Ishikawa (cell line): ENCODE data around the gene METRN.

Source experiments
- CEBPB ChIP-seq: IDR thresholded peaks from 2 replicates; pipeline ENCODE4 v1.6.1; 2012
- CREB1 ChIP-seq: IDR thresholded peaks from 2 replicates; pipeline ENCODE4 v1.6.1; 2012; ENCODE audit warnings: low read depth
- EGR1 ChIP-seq: IDR thresholded peaks from 2 replicates; pipeline ENCODE4 v1.6.1; 2012
- EP300 ChIP-seq: IDR thresholded peaks from 2 replicates; pipeline ENCODE4 v1.6.1; 2012; ENCODE audit warnings: borderline replicate concordance
- FOXM1 ChIP-seq: IDR thresholded peaks from 2 replicates; pipeline ENCODE4 v1.6.1; 2012; ENCODE audit warnings: low read depth, borderline replicate concordance
- MAX ChIP-seq: IDR thresholded peaks from 2 replicates; pipeline ENCODE4 v1.6.1; 2012
- NFIC ChIP-seq: IDR thresholded peaks from 2 replicates; pipeline ENCODE4 v1.6.1; 2012
- RAD21 ChIP-seq: IDR thresholded peaks from 2 replicates; pipeline ENCODE4 v1.6.1; 2012; ENCODE audit warnings: low read depth
- REST ChIP-seq: IDR thresholded peaks from 2 replicates; pipeline ENCODE4 v1.6.1; 2012; ENCODE audit warnings: low read depth, mild to moderate bottlenecking
- TAF1 ChIP-seq: IDR thresholded peaks from 2 replicates; pipeline ENCODE4 v1.6.1; 2012; ENCODE audit warnings: low read depth, mild to moderate bottlenecking
- TCF12 ChIP-seq: IDR thresholded peaks from 2 replicates; pipeline ENCODE4 v1.6.1; 2012; ENCODE audit warnings: low read depth
- TEAD4 ChIP-seq: IDR thresholded peaks from 2 replicates; pipeline ENCODE4 v1.6.1; 2012
- USF1 ChIP-seq: IDR thresholded peaks from 2 replicates; pipeline ENCODE4 v1.6.1; 2012
- YY1 ChIP-seq: IDR thresholded peaks from 2 replicates; pipeline ENCODE4 v1.6.1; 2012; ENCODE audit warnings: low read depth
- ZBTB7A ChIP-seq: IDR thresholded peaks from 2 replicates; pipeline ENCODE4 v1.6.1; 2012; ENCODE audit warnings: low read depth

Gene METRN

GRCh38 chr16:730666-731509 is 16.0 kb downstream of the METRN start:
- TF ChIP-seq CEBPB (no peak), RAD21 (no peak), EGR1 (no peak), FOXM1 (no peak), USF1 (no peak), TEAD4 (no peak), NFIC (no peak), YY1 (no peak), MAX (no peak), CREB1 (no peak), TCF12 (no peak), REST (no peak), ZBTB7A (no peak), EP300 (no peak), TAF1 (no peak)

GRCh38 chr16:732332-732731 is 17.4 kb downstream of the METRN start:
- no peak for TF ChIP-seq USF1
- no peak for TF ChIP-seq MAX
- no peak for TF ChIP-seq EP300
- no peak for TF ChIP-seq RAD21
- no peak for TF ChIP-seq TEAD4
- no peak for TF ChIP-seq TAF1
- no peak for TF ChIP-seq FOXM1
- TF ChIP-seq EGR1, result no peak

- TF ChIP-seq YY1 (no peak), FOXM1 (no peak), EP300 (no peak), CREB1 (no peak), RAD21 (no peak), TAF1 (no peak)
Measured at GRCh38 chr16:732936-733335, 18.0 kb downstream of the METRN start.

- TF ChIP-seq YY1 (no peak), USF1 (no peak), REST (no peak), EP300 (no peak), NFIC (no peak), MAX (no peak), CEBPB (no peak), FOXM1 (no peak), EGR1 (no peak), TCF12 (no peak), RAD21 (no peak)
Measured at GRCh38 chr16:733382-734207, 18.7 kb downstream of the METRN start.
